ENCODE data around the gene MAD1L1.

MAD1L1 gene

DNA sequence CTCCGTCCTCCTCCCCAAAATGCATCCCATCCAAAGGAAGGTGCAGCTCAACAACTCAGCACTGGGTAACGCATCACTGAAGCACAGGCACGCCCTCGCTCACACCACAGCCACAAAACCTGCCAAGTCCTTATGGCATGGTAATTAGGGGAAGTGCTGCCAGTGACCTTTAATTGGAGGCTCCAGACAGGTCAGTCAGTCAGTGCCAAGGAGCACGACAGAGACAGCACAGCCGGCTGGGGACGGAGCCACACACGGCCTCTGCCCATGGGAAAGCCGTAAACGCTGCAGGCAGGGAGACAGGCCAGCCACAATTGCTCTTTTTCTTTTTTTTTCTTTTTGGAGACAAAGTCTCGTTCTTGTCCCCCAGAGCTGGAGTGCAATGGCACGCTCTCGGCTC, 146.5 kb downstream of the MAD1L1 start:
- DNase-seq (ENCODE audit: low read depth), result no peak

DNA sequence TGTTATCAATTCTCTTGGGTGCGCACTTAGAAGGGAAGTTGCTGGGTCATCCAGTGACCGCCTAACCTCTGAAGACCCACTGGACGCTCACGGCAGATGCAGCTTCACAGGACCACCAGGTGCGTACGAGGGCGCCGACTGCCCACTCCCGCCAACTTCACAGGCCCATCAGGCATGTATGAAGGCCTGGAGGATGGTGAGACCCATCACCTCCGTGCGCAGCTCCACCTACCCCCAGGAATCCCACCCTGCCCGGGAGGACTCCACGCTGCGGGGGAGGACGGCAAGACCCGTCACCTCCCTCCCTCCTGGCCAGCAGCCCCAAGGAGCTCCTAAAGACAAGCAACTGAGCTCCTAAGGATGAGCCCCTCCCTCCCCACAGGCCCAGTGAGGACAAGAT, 146.9 kb downstream of the MAD1L1 start:
- DNase-seq (ENCODE audit: low read depth), result no peak

DNA sequence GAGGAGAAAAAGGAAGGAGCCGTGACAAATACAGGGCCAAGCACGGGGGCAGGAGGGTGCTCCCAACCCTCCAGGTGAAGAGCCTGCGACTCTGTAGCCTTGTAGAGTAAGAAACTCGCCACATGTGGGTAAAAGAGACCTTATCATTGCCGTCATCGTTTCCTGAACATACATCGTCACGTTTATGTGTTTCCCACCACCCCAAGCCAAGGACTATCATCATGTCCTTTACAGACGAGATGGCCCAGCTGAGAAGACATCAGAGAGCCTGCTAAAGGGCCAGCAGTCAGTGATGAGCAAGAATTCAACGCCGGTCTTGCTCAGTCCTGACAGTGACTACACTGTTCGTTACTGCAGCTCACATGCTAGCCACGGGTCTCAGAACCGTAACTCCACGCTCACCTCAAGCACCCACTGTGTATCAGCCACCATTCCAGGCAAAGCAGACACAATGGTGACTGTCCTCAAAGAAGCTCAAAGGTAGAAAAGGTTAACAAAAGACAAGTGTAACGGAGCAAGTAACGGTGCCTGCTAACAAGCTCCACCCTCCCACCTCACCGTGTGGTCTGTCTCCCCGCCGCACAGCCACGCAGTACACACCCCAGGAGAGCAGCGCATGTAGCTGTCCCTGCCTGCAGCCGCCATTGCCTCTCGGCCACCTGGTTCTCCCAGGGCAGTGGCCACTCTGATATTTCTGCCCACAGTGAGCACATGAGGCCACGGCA, 147.8 kb downstream of the MAD1L1 start:
- DNase-seq (ENCODE audit: low read depth), result no peak

DNA sequence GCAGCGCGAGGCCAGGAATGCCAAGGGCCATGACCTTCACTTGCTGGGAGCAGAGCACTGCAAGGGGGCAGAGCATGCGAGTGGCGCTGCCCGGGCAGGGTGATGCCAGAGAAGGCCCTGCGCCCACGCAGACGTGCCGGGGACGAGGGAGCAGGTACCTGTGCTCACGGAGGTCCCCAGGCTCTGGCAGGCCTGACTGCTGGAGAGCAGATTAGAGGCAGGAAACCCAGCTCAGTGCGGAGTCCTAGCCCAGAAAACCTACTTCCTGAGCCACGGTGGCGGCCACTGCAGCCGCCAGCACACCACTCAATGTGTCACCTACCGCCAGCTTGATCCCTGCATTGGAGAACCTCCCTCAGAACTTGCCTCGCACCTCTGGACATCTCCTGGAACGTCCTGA, 148.4 kb downstream of the MAD1L1 start:
- DNase-seq (ENCODE audit: low read depth), result no peak

DNA sequence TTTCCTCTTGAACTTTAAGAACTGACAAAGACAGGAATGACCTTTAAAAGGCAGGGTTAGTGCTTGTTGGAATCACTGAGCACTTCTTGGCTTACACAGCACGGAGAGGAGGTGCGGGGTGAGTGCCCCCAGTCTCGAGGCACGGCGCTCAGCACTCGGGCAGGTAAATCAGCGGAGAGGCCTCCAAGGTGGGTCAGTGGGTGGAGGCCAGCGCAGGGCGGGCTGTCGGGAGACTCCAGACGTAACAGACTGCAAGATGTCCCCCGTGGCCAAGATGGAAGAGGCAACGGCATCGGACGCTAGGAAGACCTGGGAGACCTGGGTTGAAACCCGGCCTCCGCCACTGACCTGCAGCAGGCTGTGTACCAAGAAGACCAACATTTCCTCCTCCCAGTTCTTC, 149.4 kb downstream of the MAD1L1 start:
- DNase-seq (ENCODE audit: low read depth), result no peak

DNA sequence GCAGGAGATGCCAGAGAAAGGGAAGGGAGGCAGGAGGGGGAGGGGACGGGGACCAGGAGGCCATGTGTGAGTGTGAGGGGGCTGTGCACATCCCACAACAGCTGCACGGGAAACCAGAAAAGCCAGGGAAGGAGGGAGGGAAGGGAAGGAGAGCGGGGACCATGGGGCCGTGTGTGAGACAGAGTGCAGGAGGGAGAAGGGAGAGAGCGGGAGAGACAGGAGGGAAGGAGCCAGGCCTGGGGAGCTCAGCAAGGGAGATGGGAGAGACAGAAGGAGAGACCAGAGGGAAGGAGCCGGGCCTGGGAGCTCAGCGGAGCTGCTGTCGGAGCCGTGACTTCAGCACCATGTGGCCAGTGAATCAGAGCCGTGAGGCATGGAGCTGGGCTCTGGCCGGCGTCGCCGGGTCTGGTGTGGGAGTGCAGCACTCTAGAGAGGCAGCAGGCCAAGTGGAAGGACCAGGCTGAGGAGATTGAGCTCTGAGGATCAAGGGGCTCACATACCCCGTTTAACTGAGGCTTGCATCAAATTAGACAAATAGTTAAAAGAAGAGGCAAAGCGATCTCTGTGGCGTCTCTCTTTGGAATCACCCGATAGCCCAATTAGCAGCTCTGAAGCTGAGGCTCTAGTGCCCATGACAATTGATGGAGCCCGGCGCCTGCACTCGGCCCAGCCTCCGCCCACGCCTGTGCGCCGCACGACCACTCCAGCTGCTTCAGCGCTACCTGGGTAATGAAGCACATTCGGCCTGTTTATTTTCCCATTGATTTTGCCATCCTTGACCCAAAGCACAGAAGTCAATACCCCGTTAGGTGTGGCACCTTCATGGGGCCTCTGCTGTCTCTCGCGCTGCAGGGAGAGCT, 150.4 kb downstream of the MAD1L1 start:
- no peak for DNase-seq (ENCODE audit: low read depth)

DNA sequence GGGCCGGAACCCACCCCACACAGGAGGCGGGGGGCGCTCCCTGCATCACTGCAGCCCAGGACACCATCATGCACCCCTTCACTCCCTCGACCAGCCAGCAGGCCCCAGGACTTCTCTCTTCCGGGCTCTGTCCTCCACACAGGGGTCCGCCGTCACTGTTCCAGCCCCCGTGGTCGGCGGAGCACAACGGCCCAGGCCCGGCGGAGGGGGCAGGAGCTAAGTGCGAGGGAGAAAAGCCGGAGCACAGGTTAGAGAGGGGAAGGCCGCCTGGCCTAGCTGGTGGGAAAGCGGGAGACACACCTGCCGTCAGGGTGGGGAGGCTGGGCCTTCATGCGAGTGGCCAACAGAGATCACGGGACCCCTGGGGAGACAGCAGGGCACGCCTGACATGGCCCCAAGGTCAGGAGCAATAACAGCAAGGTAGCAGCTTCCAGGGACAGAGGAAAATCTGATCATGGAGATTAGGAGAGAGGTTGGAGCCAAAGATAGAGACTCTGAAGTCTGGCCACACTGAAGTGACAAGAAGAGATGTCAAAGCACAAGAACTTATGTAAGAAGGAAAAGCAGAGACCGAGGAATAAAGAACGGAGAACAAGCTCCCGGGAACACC, 151.1 kb downstream of the MAD1L1 start:
- no peak for DNase-seq (ENCODE audit: low read depth)

DNA sequence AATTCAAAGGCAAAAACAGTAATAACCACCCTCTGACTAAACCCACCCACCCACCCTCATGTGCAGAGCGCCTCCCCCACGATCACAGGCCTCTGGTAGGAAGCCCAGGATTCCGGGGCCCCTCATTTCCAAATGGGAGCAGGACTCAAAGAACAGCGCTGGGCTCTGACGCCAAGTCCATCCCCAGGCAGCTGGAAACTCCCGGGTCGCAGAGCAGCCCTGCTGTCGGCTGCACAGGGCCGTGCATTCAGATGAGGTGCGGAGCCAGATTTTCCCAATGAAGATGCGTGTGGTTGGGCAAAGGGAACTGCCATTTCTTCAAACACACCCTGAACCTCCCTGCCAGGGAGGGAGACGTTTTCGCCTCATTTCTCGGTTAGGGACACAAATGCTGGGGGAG, 152.3 kb downstream of the MAD1L1 start:
- no peak for DNase-seq (ENCODE audit: low read depth)

DNA sequence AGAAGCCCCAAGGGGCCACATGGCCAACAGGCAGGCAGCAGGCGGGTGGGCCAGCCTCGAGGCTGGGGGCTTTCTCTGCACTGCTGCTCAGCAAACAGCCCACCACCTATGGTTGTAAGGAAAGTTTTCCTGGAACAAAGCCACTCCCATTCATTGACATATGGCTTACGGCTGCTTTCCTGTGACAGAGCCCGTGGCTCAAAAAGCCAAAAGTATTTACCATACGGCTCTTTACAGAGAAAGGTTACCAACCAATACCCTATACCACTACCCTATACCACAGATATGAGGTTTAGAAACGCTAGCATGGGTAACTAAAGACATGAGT, 152.7 kb downstream of the MAD1L1 start:
- DNase-seq (ENCODE audit: low read depth), result no peak

DNA sequence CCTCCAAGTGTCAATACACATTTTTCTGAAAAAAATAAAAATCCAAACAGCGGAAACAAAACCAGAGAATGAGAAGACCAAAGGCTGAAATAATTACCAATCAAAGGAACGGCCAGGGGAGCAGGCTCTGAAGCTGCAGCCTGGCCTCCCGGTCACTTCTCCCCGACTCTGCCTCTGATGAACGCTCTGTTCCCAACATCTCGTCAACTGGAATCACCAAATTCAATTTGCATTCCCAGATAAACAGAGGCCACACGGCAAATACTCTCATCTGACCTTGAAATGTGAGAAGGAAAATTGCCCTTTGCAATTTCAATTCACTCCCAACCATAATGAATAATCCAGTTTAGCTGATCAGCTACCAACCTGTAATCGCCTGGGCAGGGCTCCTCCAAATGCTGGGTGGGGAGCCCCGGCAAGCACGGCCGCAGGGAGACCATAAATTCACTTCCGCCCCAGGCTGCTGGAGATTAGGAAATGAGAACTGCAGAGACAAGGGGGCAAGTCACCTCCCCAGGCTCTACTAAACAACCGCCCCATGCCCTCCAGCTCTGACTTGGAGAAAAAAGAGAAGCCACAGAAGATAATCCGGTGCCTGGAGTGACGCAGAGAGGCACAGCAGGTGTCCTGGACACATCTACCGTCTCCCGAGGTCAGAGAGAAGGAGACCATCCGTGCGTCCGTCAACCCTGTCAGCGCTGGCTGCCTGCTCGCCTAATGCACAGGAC, 153.2 kb downstream of the MAD1L1 start:
- no peak for DNase-seq (ENCODE audit: low read depth)

DNA sequence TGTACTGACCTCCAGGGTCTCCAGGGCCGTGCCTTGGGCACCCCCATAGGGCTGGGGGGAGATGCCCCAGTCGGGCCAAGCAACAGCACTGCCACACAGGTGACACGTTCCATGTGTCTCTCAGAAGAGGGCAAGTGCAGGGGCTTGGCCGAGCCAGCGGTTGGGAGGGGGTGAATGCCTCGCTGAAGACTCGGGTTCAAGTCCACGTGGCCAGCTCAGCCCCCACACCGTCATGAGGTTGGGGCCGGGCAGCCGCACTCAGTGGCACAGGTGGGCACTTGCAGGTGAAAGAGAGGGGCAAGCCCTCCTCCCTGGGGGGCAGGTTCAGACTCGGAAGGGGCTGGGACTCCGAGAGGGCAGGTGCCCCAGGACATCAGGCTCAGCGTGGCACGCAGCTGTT, 153.8 kb downstream of the MAD1L1 start:
- no peak for DNase-seq (ENCODE audit: low read depth)

DNA sequence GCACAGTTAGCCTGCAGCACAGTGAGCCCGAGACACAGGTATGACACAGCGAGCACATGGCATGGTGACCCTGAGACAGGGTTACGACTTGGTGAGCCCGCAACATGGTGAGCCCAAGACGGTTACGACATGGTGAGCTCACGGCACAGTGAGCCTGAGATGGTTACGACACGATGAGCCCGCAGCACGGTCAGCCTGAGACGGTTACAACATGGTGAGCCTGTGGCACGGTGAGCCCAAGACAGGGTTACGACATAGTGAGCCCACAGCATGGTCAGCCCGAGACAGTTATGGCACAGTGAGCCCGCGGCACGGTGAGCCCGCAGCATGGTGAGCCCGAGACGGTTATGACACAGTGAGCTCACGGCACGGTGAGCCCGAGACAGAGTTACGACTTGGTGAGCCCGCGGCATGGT, 156.1 kb downstream of the MAD1L1 start:
- DNase-seq (ENCODE audit: low read depth), result no peak

DNA sequence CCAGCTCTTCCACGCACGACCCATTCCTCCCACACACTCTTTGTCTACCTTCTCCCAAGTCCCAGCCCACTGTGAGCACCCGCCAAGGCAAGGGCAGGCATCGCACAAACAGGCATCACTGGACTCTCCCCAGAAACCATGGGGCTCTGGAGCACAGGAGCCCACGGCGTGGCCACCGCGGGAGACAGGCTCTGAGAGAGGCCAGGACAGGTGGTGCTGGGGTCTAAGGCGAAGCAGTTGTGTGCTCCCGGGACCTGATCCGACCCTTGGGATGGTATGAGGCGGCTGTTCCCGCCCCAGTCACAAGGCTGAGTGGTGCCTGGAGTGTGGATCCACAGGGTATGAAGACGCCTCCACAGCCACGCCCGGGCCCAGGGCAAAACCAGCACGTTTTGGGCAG, 156.9 kb downstream of the MAD1L1 start:
- DNase-seq (ENCODE audit: low read depth), result no peak

DNA sequence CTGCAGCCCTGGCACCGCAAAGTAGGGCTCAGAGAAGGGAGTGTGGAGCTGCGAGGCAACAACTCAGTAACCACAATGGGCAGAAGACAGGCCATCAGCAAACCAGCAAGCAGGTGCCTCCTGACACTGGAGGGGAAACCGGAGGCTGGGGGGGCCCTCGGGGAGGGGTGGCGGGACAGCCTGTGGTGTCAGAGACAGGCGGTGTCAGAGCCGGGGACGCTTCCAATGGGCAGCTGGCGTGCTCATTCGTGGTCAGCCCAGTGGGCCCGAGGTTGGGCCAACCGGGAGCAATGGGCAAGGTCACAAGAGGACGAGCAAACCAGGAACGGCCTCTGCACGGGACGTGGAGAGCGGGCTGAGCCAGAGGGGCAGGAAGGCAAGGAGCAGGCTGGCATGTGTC, 158.1 kb downstream of the MAD1L1 start:
- no peak for DNase-seq (ENCODE audit: low read depth)

DNA sequence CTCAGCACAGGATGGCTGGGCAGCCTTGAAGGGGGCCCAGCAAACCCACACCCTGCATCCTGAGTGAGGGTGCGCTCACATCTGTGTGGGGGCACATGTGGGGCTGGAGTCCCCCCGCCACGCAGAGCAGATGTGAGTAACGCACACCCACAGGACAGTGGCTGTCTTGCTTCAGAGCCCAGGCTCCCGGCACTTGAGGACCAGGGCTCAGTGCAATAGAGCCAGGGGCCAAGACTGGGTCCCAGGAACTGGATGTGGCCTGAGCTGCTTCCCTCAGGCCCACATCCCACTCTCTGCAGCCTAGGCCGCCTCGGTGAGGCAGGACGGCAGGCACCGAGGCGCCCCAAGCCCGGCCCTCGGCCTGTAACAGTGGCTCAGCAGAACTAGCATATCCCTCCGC, 159.9 kb downstream of the MAD1L1 start:
- no peak for DNase-seq (ENCODE audit: low read depth)

DNA sequence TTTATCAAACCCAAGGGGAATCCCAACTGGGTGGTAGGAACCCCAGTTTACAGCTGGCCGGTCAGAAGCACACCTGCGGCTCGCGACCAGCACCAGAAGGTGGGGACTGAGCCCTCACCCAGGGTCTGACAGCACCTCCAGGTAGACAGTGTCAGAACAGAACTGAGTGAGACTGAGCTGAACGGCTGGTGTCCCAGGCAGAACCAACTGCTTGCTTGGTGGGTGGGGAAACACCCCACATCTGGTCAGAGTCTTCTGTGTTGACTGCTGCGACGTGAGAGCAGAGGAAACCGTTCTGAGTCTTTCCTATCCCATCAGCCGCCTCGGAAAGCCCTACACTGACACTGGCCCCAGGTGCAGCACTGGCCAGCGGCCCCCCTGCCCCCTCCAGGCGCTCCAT, 160.7 kb downstream of the MAD1L1 start:
- no peak for DNase-seq (ENCODE audit: low read depth)

DNA sequence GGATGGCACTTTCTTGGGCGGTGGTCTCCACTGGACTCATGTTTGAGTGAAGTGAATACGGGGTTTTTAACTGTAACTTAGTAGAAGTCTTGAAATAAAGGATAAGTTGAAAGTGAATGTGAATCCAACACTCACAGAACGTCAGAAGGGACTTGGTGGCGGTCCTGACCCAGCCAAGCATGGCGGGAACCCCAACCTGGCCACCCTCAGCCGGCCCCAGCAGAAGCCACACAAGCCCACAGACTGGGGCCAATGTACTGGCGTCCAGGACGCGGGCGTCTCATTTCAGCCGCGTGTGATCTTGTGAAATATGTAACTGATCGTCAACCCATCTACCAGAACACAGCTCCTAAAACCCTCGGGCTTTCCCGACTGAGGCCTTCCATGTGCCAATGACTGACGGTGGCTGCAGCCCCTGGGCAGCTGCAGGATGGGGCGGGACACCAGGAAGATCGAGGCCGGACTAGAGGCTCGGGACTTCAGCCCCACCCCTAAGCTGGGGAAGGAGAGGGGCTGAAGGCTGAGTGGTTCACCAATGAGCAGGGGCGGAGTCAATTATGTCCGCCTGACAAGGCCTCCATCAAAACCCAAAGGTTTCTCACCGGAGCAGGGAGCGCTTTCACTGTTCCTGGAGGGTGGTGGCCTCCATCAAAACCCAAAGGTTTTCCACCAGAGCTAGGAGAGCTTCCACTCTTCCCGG, 161.5 kb downstream of the MAD1L1 start:
- DNase-seq (ENCODE audit: low read depth), result no peak

DNA sequence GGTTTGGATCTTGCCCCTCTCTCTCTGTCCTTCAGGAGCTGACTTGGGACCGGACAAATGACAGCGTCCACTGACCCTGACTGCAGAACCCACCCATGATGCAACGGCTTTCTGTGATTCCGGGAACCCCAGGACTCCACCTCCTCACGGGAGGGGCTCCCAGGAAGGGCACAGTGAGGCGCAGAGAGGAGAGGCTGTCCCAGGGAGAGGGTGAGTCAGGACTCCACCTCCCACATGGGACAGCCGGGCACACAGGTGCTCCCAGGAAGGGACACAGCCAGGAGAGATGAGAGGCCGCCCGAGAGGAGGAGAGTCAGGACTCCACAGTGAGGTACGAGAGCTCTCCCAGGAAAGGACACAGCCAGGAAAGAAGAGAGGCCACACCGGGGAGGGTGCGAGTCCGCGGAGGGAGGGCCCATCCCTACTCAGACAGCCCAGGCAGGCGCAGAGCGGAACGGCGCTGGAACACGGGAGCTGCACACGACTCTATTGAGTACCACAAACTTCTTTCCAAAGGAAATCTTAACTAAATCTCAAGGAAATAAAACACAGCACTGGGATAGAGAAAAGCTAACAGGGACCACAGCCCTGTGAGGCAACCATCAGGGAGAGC, 162.5 kb downstream of the MAD1L1 start:
- DNase-seq (ENCODE audit: low read depth), result no peak

DNA sequence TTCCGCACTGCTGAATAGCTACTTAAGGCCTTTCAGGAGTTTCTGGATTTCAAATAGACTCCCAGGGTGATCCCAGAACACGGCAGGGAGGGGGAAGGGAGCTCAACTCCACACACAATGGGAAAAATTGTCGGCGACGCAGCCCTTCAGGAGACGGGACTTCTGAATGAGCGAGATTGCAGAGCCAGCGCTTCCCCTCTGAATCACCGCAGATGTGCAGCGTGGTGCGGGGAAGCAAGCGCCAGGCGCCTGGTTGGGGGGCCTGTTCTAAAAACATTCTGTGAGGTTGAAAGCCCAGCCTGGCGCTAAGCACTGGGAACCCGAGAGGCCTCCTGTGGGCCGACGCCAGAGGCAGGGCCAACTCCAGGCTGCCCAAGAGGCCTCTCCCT, 163.3 kb downstream of the MAD1L1 start:
- DNase-seq (ENCODE audit: low read depth), result no peak

DNA sequence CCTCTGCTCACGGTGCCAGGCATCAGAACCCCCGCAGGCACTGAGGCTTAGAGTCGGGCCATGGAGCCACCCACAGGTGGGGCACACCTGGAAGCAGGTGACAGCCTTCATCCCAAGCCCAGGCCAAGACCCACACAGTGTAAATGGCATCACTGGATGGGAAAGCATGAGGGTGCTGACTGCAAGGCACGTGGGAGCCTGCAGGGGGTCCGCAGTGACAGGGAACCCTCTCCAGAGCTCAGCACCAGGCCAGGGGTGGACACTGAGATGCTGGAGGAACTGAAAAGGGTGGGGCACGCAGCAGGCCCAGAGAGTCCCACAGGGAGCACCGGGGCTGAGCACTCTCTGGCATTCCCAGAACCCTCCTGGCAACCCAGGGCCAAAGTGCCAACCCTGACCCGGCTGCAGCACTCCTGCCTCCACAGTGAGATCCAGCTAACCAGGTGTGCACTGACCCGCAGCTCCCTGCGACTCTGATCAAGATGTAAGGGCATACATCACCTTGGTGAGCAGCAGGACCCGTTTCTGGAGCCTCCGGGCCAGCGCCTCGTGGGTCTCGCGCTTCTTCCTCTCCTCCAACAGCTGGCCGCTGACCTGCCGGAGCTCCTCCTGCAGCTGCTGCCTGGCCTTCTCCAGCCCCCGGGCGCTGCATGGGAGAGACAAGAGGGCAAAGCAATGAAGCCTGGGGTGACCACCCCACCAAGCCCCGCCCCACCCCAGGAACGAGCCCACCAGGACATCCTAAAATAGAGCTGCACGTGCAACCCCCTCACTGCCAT, 163.9 kb downstream of the MAD1L1 start:
- no peak for DNase-seq (ENCODE audit: low read depth)

All from HS-5 (cell line).